Measurements from ENCODE around the gene ILKAP.

The ILKAP gene

GRCh38 chr2:238166391-238167343 is 36.8 kb downstream of the ILKAP start:
- in situ Hi-C loops (cut with MboI; ENCODE audit: low sequenced_read_pairs), result no loop called here

GRCh38 chr2:238165288-238165921 is 38.1 kb downstream of the ILKAP start:
- in situ Hi-C loops (cut with MboI; ENCODE audit: low sequenced_read_pairs), result no loop called here

GRCh38 chr2:238164906-238165287 is 38.6 kb downstream of the ILKAP start:
- in situ Hi-C loops (cut with MboI; ENCODE audit: low sequenced_read_pairs), result no loop called here

GRCh38 chr2:238163481-238164198 is 39.9 kb downstream of the ILKAP start:
- in situ Hi-C loops (cut with MboI; ENCODE audit: low sequenced_read_pairs), result no loop called here

- in situ Hi-C loops (cut with MboI; ENCODE audit: low sequenced_read_pairs), result no loop called here
Measured at GRCh38 chr2:238162846-238163441, 40.6 kb downstream of the ILKAP start.

- in situ Hi-C loops (cut with MboI; ENCODE audit: low sequenced_read_pairs), result no loop called here
Measured at GRCh38 chr2:238162251-238162845, 41.1 kb downstream of the ILKAP start.

- in situ Hi-C loops (cut with MboI; ENCODE audit: low sequenced_read_pairs), result no loop called here
Measured at GRCh38 chr2:238161291-238162051, 42.0 kb downstream of the ILKAP start.

- in situ Hi-C loops (cut with MboI; ENCODE audit: low sequenced_read_pairs), result no loop called here
Measured at GRCh38 chr2:238160206-238161129, 43.0 kb downstream of the ILKAP start.

- in situ Hi-C loops (cut with MboI; ENCODE audit: low sequenced_read_pairs), result no loop called here
Measured at GRCh38 chr2:238159661-238160205, 43.8 kb downstream of the ILKAP start.

GRCh38 chr2:238159071-238159539 is 44.4 kb downstream of the ILKAP start:
- in situ Hi-C loops (cut with MboI; ENCODE audit: low sequenced_read_pairs), result no loop called here

GRCh38 chr2:238158509-238159070 is 44.9 kb downstream of the ILKAP start, which contains the start of gene ERFE:
ERFE (plus strand) TSS chr2:238158970; CDS start chr2:238159008, 38 bp downstream.
- in situ Hi-C loops (cut with MboI; ENCODE audit: low sequenced_read_pairs), result no loop called here

GRCh38 chr2:238158018-238158508 is 45.4 kb downstream of the ILKAP start:
- in situ Hi-C loops (cut with MboI; ENCODE audit: low sequenced_read_pairs), result no loop called here

GRCh38 chr2:238157506-238158017 is 45.9 kb downstream of the ILKAP start:
- in situ Hi-C loops (cut with MboI; ENCODE audit: low sequenced_read_pairs), result no loop called here

- in situ Hi-C loops (cut with MboI; ENCODE audit: low sequenced_read_pairs), result no loop called here
Measured at GRCh38 chr2:238155761-238156694, 47.5 kb downstream of the ILKAP start.

GRCh38 chr2:238155051-238155760 is 48.3 kb downstream of the ILKAP start:
- in situ Hi-C loops (cut with MboI; ENCODE audit: low sequenced_read_pairs), result no loop called here

GRCh38 chr2:238154570-238154969 is 48.9 kb downstream of the ILKAP start:
- in situ Hi-C loops (cut with MboI; ENCODE audit: low sequenced_read_pairs), result no loop called here
